Activated CD8-positive, alpha-beta T cell treated with anti-CD3 and anti-CD28 coated beads for 36 hours (primary cell): ENCODE data around the gene CDKAL1. TPM values are rescaled to one million over a fixed set of nuclear protein-coding genes. Genes with fewer than 3 reads are reported as not detected.
"Not testable (repeated sequence)": the region's sequence is repeated elsewhere in the genome, so short reads cannot be mapped to it uniquely, and the experiment has no call there.

Experiments
- ATAC-seq: fragments of 200-7000 bp; cut with Tn5 transposase; one replicate; pipeline ENCODE4 v1.10.0; 2021; ENCODE audit warnings: mild to moderate bottlenecking, moderate library complexity
- CTCF ChIA-PET: fragments of 350-600 bp; sonication (Branson Sonifier 250); formaldehyde crosslinking; loops from one replicate; lab custom pipeline; 2021; ENCODE audit warnings: antibody characterized with exemption; lab: Charles Lee
- POLR2A ChIA-PET: fragments of 350-600 bp; sonication (Branson Sonifier 250); formaldehyde crosslinking; loops from one replicate; lab custom pipeline; 2021; ENCODE audit warnings: antibody characterized with exemption; lab: Charles Lee
- DNase-seq: peaks from one replicate; pipeline ENCODE4 v3.0.0-alpha.2; 2020
- H3K27ac Mint-ChIP-seq: one replicate; pipeline ENCODE4 v1.8.0; 2021; ENCODE audit warnings: mild to moderate bottlenecking, mixed read lengths
- H3K27me3 Mint-ChIP-seq: one replicate; pipeline ENCODE4 v1.8.0; 2021; ENCODE audit warnings: mixed read lengths
- H3K36me3 Mint-ChIP-seq: one replicate; pipeline ENCODE4 v1.8.0; 2021; ENCODE audit warnings: low read depth, mixed read lengths
- H3K4me1 Mint-ChIP-seq: one replicate; pipeline ENCODE4 v1.8.0; 2021; ENCODE audit warnings: low read depth, mixed read lengths
- H3K4me3 Mint-ChIP-seq: one replicate; pipeline ENCODE4 v1.8.0; 2021; ENCODE audit warnings: mild to moderate bottlenecking, moderate library complexity, mixed read lengths
- H3K9me3 Mint-ChIP-seq: one replicate; pipeline ENCODE4 v1.8.0; 2021; ENCODE audit warnings: mixed read lengths
- CTCF ChIP-seq: fragments of 200-600 bp; IDR thresholded peaks from one replicate; pipeline ENCODE4 v1.8.0; 2022; ENCODE audit warnings: antibody characterized with exemption, mild to moderate bottlenecking
- intact Hi-C: fragments of 100-400 bp; cut with micrococcal nuclease; formaldehyde crosslinking; loops from one replicate; pipeline ENCODE4 v1.10.0; 2022
- total RNA-seq, 2 experiments: library from RNA; stranded (reverse); gene quantifications; one replicate each; pipeline ENCODE4 v1.2.3, GENCODE V29; 2021

The CDKAL1 gene
- total RNA-seq, 2 experiments from 2014 or later = 21.6 to 23.6 TPM

- no peak for TF ChIP-seq CTCF
- Mint-ChIP-seq H3K27me3 (no peaks in the 10 kb centered on the region), H3K36me3 (peaks cover 20% of the 10 kb centered on the region), H3K9me3 (peaks cover 8% of the 10 kb centered on the region), H3K4me3 (no peak overlapping the region), H3K27ac (peak overlapping the region; percentile 42), H3K4me1 (peaks cover 14% of the 10 kb centered on the region)
- ATAC-seq = peak; percentile 87
- ChIA-PET CTCF (no interaction called here), POLR2A (no interaction called here)
- intact Hi-C loops = no loop called here
- DNase-seq = peak; percentile 5
These were observed 385.6 kb downstream of the CDKAL1 start for GRCh38 chr6:20919677-20920385.

GRCh38 chr6:20921578-20921977 lies 387.3 kb downstream of the CDKAL1 start:
- H3K27me3 Mint-ChIP-seq = no peaks in the 10 kb centered on the region
- no peak for ATAC-seq
- H3K9me3 Mint-ChIP-seq = no peaks in the 10 kb centered on the region
- TF ChIP-seq CTCF = no peak
- H3K4me1 Mint-ChIP-seq = peaks cover 14% of the 10 kb centered on the region
- intact Hi-C loops = no loop called here
- peaks cover 7% of the 10 kb centered on the region for H3K36me3 Mint-ChIP-seq
- no peak overlapping the region for H3K27ac Mint-ChIP-seq
- ChIA-PET CTCF (no interaction called here), POLR2A (no interaction called here)
- no peak overlapping the region for H3K4me3 Mint-ChIP-seq
- no peak for DNase-seq

- ATAC-seq = no peak
- no peaks in the 10 kb centered on the region for H3K27me3 Mint-ChIP-seq
- H3K36me3 Mint-ChIP-seq = peaks cover 4% of the 10 kb centered on the region
- intact Hi-C loops = no loop called here
- peaks cover 14% of the 10 kb centered on the region for H3K4me1 Mint-ChIP-seq
- no peak overlapping the region for H3K27ac Mint-ChIP-seq
- H3K4me3 Mint-ChIP-seq = no peak overlapping the region
- ChIA-PET POLR2A (no interaction called here), CTCF (interaction anchor here (0.6 kb wide), 1 partner anchor 26 kb away, joined by 3 read pairs; no protein-coding TSS in a partner anchor)
- TF ChIP-seq CTCF = no peak
- no peaks in the 10 kb centered on the region for H3K9me3 Mint-ChIP-seq
- DNase-seq = no peak
These were observed 388.5 kb downstream of the CDKAL1 start for GRCh38 chr6:20922743-20923142.

- DNase-seq, POLR2A ChIA-PET, intact Hi-C loops, H3K4me1 Mint-ChIP-seq, CTCF ChIA-PET, H3K27me3 Mint-ChIP-seq, H3K9me3 Mint-ChIP-seq, ATAC-seq, H3K4me3 Mint-ChIP-seq, H3K27ac Mint-ChIP-seq, H3K36me3 Mint-ChIP-seq: not testable (repeated sequence)
These were observed 389.8 kb downstream of the CDKAL1 start for GRCh38 chr6:20924094-20924493.

GRCh38 chr6:20924911-20925543 lies 390.8 kb downstream of the CDKAL1 start:
- Mint-ChIP-seq H3K27me3 (no peaks in the 10 kb centered on the region), H3K4me3 (no peak overlapping the region), H3K4me1 (peaks cover 2% of the 10 kb centered on the region), H3K36me3 (peaks cover 4% of the 10 kb centered on the region), H3K9me3 (no peaks in the 10 kb centered on the region), H3K27ac (no peak overlapping the region)
- TF ChIP-seq CTCF = no peak
- DNase-seq = no peak
- intact Hi-C loops = no loop called here
- ChIA-PET CTCF (no interaction called here), POLR2A (no interaction called here)
- ATAC-seq = no peak
